Measurements from ENCODE around the gene MIDN.

Gene MIDN

GRCh38 chr19:1274081-1274851 lies 25.9 kb downstream of the MIDN start:
- TF ChIP-seq CTCF (IDR thresholded peaks at IDR 0.05; ENCODE audit: extremely low read depth, insufficient read depth, missing control alignments) = no peak
- DNase-seq (ENCODE audit: low spot score) = no peak
- in situ Hi-C loops (cut with MboI; ENCODE audit: low pct_unique_long_range_greater_than_20kb, low sequenced_read_pairs, unreplicated experiment) = no loop called here

- no peak for TF ChIP-seq CTCF (IDR thresholded peaks at IDR 0.05; ENCODE audit: extremely low read depth, insufficient read depth, missing control alignments)
- in situ Hi-C loops (cut with MboI; ENCODE audit: low pct_unique_long_range_greater_than_20kb, low sequenced_read_pairs, unreplicated experiment) = loop anchor here (25.0 kb wide), 1 partner anchor 112 kb away; the partner anchor contains the start of gene NDUFS7
- DNase-seq (ENCODE audit: low spot score) = no peak
Measured at GRCh38 chr19:1274852-1275259, 26.5 kb downstream of the MIDN start.

GRCh38 chr19:1275260-1275975 lies 27.0 kb downstream of the MIDN start, which contains the start of gene FAM174C:
Gene FAM174C, plus strand, starts transcription at chr19:1275530. Its CDS starts 20 bp downstream, at chr19:1275550.
- TF ChIP-seq CTCF (IDR thresholded peaks at IDR 0.05; ENCODE audit: extremely low read depth, insufficient read depth, missing control alignments) = no peak
- in situ Hi-C loops (cut with MboI; ENCODE audit: low pct_unique_long_range_greater_than_20kb, low sequenced_read_pairs, unreplicated experiment) = loop anchor here (25.0 kb wide), 1 partner anchor 112 kb away; the partner anchor contains the start of gene NDUFS7

GRCh38 chr19:1275976-1276627 lies 27.7 kb downstream of the MIDN start:
- no peak for DNase-seq (ENCODE audit: low spot score)
- TF ChIP-seq CTCF (IDR thresholded peaks at IDR 0.05; ENCODE audit: extremely low read depth, insufficient read depth, missing control alignments) = no peak

More at GRCh38 chr19:1275260-1275975, 27.0 kb downstream of the MIDN start, which contains the start of gene FAM174C:
- DNase-seq (ENCODE audit: low spot score) = peak; percentile 99

GRCh38 chr19:1276628-1277022 lies 28.2 kb downstream of the MIDN start:
- no peak for TF ChIP-seq CTCF (IDR thresholded peaks at IDR 0.05; ENCODE audit: extremely low read depth, insufficient read depth, missing control alignments)
- DNase-seq (ENCODE audit: low spot score) = no peak
- in situ Hi-C loops (cut with MboI; ENCODE audit: low pct_unique_long_range_greater_than_20kb, low sequenced_read_pairs, unreplicated experiment) = loop anchor here (25.0 kb wide), 1 partner anchor 111 kb away; the partner anchor contains the start of gene NDUFS7

More at GRCh38 chr19:1275976-1276627, 27.7 kb downstream of the MIDN start:
- in situ Hi-C loops (cut with MboI; ENCODE audit: low pct_unique_long_range_greater_than_20kb, low sequenced_read_pairs, unreplicated experiment) = loop anchor here (25.0 kb wide), 1 partner anchor 111 kb away; the partner anchor contains the start of gene NDUFS7

GRCh38 chr19:1277061-1277460 lies 28.7 kb downstream of the MIDN start:
- no peak for TF ChIP-seq CTCF (IDR thresholded peaks at IDR 0.05; ENCODE audit: extremely low read depth, insufficient read depth, missing control alignments)
- DNase-seq (ENCODE audit: low spot score) = no peak
- in situ Hi-C loops (cut with MboI; ENCODE audit: low pct_unique_long_range_greater_than_20kb, low sequenced_read_pairs, unreplicated experiment) = loop anchor here (25.0 kb wide), 1 partner anchor 110 kb away; the partner anchor contains the start of gene NDUFS7
